ENCODE data around the gene KIF20B.
"Not testable (repeated sequence)": the region's sequence is repeated elsewhere in the genome, so short reads cannot be mapped to it uniquely, and the experiment has no call there.

KIF20B gene

GRCh38 chr10:89684604-89685003 is 16.8 kb upstream of the KIF20B start:
- no peak for DNase-seq (ENCODE audit: low read depth, low spot score)

DNA sequence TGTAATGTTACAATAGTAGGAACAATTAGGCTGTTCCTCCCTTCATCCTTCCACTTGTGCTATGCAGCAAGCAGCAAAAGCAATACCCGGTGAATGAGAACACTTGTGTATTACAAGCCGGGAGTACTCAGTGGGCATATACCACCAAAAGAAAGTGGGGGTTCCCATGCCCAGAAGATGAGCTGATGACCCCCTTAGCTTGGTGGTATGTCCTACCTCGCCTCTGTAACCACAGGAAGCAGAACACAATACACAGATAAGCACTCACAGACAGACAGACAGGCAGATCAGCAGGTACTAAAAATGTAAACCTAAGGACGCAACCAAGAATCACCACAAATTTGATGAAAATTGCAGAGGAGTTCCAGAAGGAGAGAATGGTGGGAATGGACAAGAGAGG is 15.5 kb upstream of the KIF20B start:
- no peak for DNase-seq (ENCODE audit: low read depth, low spot score)

GRCh38 chr10:89690027-89690426 is 11.4 kb upstream of the KIF20B start:
- no peak for DNase-seq (ENCODE audit: low read depth, low spot score)

GRCh38 chr10:89692416-89692815 is 9.0 kb upstream of the KIF20B start:
- DNase-seq (ENCODE audit: low read depth, low spot score) = no peak

- no peak for DNase-seq (ENCODE audit: low read depth, low spot score)
Observed at GRCh38 chr10:89693176-89693575, 8.2 kb upstream of the KIF20B start.

- DNase-seq (ENCODE audit: low read depth, low spot score) = no peak
Observed at GRCh38 chr10:89695307-89695706, 6.1 kb upstream of the KIF20B start.

- no peak for DNase-seq (ENCODE audit: low read depth, low spot score)
Observed at GRCh38 chr10:89697946-89698345, 3.4 kb upstream of the KIF20B start.

GRCh38 chr10:89699581-89700064 is 1.8 kb upstream of the KIF20B start:
- no peak for DNase-seq (ENCODE audit: low read depth, low spot score)

GRCh38 chr10:89700923-89701241 is 508 bp upstream of the KIF20B start:
- DNase-seq (ENCODE audit: low read depth, low spot score) = no peak

DNA sequence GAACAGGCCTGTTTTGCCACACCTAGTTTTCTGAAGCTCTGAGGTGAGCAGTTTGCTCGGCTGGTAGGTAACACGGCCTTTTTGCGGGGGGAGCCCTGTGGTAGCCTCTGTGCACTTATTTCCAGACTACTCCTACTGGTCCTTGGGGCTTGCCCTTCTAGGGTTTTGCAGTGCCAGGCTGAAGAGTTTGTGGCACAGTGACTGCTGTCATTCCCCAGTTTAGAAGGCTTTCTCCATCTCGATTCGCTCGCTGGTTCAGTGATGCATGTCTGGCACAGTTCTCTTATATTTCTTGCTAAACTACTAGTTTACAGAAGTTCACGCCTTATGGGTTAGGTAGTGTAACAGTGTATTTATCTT is 711 bp downstream of the KIF20B start:
- DNase-seq (ENCODE audit: low read depth, low spot score) = no peak

GRCh38 chr10:89705466-89705865 is 4.1 kb downstream of the KIF20B start:
- DNase-seq (ENCODE audit: low read depth, low spot score) = no peak

DNA sequence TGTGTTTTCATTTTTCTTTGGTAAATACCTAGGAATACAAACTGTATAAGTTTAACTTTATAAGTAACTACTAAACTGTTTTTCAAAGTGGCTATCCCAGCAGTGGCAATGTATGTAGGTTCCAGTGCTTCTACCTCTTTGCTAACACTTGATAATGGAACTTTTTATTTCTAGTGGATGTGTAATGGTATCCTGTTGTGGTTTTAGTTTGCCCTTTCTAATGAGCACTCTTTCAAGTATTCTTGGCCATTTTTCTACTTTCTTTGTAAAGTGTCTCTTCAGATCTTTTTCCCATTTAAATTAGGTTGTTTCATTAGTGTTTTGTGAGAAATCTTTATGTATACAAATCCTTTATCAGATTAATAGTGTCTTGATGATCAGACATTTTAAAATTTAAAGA is 4.6 kb downstream of the KIF20B start:
- no peak for DNase-seq (ENCODE audit: low read depth, low spot score)

GRCh38 chr10:89707372-89707771 is 6.0 kb downstream of the KIF20B start:
- no peak for DNase-seq (ENCODE audit: low read depth, low spot score)

DNA sequence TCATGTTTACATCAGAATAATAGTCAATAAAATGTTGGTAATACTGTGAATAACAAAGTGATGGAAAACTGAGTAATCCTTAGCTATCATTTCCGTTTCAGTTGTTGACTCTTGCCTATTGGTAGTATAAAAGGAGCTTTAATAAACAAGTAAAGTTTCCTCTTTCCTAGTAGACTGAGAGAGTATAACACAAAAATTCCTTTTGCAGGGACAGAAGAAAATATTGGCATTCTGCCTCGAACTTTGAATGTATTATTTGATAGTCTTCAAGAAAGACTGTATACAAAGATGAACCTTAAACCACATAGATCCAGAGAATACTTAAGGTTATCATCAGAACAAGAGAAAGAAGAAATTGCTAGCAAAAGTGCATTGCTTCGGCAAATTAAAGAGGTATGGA is 9.4 kb downstream of the KIF20B start:
- no peak for DNase-seq (ENCODE audit: low read depth, low spot score)

DNA sequence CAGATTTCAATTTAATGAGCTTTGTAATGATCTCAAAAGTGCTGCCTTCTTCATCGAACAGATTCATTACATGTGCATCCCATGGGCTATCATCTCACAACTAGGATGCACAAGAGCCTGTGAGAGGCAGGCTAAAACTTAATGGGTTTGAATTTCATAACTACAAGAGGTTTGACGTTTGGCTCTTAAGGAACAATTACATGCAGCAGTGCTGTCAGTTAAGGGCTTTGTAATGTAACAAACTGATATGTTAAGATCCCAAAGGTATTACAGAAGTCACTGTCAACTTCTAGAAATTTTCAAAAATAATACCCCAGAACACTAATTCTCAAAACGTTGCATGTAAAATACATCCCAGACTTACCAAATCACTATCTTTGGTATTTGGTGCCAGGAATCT is 33.2 kb downstream of the KIF20B start:
- no peak for DNase-seq (ENCODE audit: low read depth, low spot score)

- DNase-seq (ENCODE audit: low read depth, low spot score) = no peak
Observed at GRCh38 chr10:89738551-89739209, 37.3 kb downstream of the KIF20B start.

- no peak for DNase-seq (ENCODE audit: low read depth, low spot score)
Observed at GRCh38 chr10:89741126-89741762, 39.9 kb downstream of the KIF20B start.

GRCh38 chr10:89744026-89744425 is 42.6 kb downstream of the KIF20B start:
- DNase-seq (ENCODE audit: low read depth, low spot score) = no peak

DNA sequence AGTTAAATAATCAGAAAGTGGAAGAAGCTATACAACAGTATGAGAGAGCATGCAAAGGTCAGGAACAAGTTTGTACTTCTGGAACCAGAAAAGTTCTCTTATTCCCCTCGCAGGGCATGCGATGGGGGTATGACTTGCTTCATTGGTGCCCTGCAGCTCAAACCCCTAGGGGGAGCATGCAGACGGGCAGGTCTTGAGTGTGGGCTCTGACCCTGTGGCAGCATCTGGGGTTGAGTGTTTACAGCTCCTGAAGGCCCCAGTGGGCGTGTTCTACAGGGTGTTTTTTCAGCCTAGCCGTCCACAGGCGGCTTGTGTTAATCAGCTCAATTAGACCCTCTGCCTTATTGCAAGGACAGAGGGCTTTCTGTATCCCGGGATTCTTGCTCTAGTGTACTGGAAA is 44.5 kb downstream of the KIF20B start:
- DNase-seq (ENCODE audit: low read depth, low spot score) = no peak

- no peak for DNase-seq (ENCODE audit: low read depth, low spot score)
Observed at GRCh38 chr10:89750441-89750840, 49.1 kb downstream of the KIF20B start.

DNA sequence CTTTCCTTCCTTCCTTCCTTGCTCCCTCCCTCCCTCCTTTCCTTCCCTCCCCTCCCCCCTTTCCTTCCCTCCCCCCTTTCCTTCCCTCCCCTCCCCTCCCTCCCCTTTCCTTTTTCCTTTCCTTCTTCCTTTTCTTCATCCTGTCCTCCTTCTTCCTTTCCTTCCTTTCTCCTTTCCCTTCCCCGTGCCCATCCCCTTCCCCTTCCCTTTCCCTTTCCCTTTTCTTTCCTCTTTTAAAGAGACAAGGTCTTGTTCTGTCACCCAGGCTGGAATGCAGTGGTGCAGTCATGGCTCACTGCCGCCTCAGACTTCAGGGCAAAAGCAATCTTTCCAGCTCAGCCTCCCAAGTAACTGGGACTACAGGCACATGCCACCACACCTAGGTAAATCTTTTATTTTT is 54.0 kb downstream of the KIF20B start:
- no peak for DNase-seq (ENCODE audit: low read depth, low spot score)

- DNase-seq (ENCODE audit: low read depth, low spot score) = no peak
Observed at GRCh38 chr10:89759531-89759930, 58.1 kb downstream of the KIF20B start.

DNA sequence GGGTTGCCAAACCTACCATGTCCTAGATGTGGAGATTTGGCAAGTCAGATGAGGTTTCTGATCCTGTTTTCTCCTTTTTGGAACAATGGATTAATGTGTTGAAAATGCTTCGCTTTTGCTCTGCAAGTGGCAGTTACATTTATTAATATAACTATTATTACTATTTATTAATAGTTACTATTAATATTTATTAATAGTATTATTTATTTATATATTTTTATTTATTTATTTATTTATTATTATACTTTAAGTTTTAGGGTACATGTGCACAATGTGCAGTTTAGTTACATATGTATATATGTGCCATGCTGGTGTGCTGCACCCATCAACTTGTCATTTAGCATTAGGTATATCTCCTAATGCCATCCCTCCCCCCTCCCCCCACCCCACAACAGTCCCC is 62.3 kb downstream of the KIF20B start:
- DNase-seq (ENCODE audit: low read depth, low spot score) = not testable (repeated sequence)

GRCh38 chr10:89771684-89772083 is 70.3 kb downstream of the KIF20B start:
- no peak for DNase-seq (ENCODE audit: low read depth, low spot score)

Measured in smooth muscle cell of the brain vasculature (primary cell).